HG03565 (cell line): Measurements from ENCODE around the gene CBLC.
"Not testable (repeated sequence)": the region's sequence is repeated elsewhere in the genome, so short reads cannot be mapped to it uniquely, and the experiment has no call there.

Experiments
- ATAC-seq: cut with Tn5 transposase; IDR thresholded peaks from one replicate; pipeline ENCODE4 v1.9.1; 2021; ENCODE audit warnings: mild to moderate bottlenecking, moderate library complexity; ENCODE audit not compliant: unreplicated experiment

CBLC gene

DNA sequence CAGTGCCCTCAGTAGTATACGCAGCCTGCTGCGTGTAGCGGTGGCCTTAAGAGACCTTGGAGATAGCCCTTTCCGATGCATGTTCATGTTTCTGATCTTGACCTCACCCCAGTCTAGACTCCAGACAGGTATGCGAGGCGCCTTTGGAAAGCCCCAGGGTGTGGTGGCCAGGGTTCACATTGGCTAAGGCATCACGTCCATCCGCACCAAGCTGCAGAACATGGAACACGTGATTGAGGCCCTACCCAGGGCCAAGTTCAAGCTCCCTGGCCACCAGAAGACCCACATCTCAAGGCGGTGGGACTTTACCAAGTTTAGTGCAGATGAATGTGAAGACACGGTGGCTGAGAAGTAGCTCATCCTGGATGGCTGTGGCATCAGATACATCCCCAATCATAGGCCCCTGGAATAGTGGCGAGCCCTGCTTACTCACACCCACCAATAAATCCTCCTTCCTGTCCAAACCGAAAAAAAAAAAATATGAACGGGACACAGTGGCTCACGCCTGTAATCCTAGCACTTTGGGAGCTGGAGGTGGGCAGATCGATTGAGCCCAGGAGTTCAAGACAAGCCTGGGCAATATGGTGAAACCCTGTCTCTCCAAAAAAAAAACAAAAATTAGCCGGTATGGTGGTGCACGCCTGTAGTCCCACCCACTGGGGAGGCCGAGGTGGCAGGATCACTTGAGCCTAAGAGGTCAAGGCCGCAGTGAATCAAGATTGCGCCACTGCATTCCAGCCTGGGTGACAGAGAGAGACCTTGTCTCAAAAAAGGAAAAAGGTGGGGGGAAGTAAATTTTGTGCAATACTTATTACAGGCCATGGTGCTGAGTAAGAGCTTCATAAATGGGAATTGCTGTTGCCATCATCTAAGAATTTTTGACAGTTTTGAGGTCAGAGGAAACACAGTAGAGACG lies 12.4 kb upstream of the CBLC start:
- no peak for ATAC-seq

DNA sequence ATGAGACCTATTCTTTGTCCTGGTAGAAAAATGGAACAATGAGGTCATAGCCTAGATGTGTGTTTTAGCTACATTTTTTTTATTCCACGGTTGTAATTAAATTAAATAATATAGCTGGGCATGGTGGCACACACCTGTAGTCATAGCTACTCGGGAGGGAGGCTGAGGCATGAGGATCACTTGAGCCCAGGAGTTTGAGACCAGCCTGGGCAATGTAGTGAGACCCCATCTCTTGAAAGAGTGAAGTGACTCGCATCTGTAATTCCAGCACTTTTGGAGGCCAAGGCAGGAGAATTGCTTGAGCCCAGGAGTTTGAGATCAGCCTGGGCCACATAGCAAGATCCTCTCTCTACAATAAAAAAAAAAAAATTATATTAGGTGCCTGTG lies 11.7 kb upstream of the CBLC start:
- ATAC-seq, result no peak

DNA sequence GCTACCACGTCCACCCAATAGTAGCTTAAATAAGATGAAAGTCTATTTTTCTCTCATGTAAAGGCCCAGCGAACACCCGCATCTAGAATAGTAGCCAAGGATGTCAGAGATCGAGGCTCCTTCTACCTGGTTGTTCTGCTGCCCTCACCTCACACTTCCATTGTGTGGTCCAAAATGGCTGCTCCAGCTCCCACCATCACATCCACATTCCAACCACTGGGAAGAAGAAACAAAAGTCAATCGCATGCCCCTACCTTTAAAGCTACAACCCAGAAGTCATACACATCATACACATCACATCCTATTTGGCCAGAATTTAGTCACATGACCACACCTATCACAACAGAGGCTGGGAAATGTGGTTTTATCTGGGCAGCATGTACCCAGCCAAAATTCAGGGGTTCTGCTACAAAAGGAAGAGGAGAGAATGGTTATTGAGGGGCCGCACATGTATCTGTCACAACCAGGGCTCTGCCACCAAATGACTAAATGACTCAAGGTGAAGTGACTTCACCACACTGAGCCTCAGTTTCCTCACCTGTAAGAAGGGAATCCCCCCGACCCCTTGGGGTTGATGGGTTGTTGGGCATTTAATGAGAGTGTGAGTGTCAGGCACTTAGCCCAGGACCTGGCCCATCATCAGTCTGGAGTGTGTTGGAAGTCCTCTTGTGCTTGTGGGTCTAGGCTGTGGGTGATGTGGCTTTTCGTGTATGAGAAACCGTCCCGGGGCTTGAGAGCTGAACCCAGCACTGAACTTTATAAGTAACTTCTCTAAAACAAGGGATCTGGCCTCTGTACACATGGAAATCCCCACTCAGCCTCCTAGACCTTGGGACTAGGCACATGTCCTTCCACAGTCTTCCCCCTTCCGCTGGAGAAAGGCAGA lies 10.2 kb upstream of the CBLC start:
- no peak for ATAC-seq

DNA sequence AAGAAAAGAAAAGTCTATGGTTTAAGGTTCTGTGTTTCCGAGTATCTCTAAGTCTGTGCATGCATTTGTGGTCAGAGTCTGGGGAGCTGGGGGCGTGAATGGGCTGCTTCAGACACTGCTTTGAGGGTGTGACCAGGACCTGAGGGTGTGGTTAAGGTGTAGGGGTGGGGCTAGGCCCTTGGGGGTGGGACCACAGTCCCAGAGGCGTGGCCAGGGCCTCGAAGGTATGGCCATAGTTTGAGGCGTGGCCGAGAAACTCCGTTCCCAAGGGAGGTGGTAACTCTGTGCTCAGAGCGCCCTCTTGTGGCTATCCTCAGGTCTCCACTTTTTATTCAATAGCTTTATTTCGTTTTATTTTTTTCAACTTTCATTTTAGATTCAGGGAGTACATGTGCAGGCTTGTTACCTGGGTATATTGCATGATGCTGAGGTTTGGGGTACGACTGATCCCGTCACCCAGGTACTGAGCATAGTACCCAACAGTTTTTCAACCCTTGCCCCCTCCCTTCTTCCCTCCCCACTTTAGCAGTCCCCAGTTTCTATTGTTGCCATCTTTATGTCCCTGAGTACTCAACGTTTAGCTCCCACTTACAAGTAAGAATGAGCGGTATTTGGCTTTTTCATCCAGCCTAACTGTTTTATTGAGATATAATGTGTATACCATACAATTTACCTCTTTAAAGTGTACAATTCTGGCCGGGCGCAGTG lies 7.0 kb upstream of the CBLC start:
- peak; percentile 98 for ATAC-seq

DNA sequence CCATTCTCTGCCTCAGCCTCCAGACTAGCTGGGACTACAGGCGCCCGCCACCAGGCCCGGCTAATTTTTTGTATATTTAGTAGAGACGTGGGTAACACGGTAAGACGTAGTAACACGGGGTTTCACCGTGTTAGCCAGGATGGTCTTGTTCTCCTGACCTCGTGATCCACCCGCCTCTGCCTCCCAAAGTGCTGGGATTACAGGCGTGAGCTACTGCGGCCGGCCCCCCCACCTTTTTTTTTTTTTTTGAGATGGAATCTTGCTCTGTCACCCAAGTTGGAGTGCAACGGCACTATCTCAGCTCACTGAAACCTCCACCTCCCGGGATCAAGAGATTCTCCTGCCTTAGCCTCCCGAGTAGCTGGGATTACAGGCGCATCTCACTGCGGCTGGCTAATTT lies 5.5 kb upstream of the CBLC start:
- ATAC-seq, result not testable (repeated sequence)

DNA sequence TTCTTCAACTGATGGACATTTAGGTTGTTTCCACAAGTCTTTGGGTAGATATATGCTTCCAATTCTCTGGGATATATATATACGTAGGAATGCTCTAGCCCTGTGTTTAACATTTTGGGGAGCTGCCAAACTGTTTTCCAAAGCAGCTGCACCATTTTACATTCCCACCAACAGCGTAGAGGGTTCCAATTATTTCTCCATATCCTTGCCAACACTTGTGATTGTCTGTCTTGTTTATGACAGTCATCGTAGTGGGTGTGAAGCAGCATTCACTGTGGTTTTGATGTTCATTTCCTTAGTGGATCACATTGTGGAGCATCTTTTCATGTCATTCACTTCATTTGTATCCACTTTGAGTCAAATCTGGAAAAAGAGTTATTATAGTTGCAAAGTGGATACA lies 4.7 kb upstream of the CBLC start:
- ATAC-seq, result no peak

DNA sequence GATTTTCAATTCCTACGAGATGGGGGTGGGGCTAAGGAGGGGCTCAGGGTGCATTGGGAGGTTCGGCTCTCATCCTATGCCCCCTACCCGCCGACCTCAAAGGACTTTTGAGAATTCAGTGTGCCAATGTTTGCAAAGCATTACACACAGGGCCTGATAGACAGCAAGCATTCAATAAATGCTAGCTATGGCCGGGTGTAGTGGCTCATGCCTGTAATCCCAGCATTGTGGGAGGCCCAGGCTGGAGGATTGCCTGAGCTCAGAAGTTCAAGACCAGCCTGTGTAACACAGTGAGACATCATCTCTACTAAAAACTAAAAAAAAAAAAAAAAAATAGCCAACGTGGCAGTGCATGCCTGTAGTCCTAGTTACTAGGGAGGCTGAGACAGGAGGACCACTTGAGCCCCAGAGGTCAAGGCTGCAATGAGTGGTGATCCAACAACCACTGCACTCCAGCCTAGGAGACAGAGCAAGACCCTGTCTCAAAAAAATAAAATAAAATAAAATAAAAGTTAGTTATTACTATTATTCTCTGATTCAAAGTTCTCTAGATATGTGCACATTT lies 1.9 kb upstream of the CBLC start:
- no peak for ATAC-seq

DNA sequence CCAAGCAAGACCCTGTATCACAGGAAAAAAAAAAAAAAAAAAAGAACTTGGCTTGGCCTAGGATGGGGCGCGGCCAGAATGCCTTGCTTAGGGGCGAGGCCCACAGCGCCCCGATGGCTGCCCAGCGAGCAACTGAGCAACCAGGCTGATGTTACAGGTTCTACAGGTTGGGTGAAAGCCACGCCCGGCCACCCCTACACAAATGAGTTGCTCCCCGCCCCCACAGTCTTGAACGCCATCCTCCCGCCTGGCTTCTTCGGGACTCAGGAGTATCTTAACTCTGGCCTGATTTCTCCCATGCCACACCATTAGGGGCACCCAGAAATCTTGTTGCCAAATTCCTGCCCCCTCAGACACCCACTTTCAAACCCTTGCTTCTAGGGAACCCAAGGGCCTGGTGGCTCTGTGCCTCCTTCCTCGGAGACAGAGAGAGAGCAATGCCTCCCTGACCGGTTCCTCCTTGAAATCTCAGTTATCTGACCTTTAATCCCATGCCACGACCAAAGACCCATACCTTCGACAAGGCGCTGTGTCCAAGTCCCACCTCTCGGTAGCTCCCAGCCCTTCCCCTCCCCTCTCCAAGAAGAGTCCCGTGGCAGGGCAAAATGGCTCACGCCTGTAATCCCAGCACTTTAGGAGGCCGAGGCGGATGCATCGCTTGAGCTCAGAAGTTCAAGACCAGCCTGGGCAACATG lies 1.1 kb upstream of the CBLC start:
- ATAC-seq, result no peak

DNA sequence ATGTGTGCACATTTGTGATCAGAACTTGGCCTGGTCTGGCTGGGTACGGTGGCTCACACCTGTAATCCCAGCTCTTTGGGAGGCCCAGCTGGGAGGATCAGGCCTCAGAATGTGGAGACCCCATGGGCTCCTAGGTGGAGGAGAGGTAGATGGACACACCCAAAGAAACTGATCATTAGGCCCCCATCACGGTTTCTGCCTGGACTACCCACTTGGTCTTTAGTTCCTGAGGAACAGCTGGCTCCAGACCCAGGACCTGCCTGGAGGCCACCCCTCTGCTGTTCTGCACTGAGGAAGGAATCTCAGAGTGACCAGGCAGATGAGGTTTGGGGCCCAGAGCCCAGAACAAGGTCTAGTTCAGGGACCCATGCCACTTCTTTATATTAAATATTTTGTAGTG lies 1.5 kb downstream of the CBLC start:
- no peak for ATAC-seq

DNA sequence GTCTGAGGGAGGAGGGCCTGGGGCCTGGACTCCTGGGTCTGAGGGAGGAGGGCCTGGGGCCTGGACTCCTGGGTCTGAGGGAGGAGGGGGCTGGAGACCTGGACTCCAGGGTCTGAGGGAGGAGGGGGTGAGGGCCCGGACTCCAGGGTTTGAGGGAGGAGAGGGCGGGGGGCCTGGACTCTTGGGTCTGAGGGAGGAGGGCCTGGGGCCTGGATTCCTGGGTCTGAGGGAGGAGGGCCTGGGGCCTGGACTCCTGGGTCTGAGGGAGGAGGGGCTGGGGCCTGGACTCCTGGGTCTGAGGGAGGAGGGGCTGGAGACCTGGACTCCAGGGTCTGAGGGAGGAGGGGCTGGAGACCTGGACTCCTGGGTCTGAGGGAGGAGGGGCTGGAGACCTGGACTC lies 4.0 kb downstream of the CBLC start:
- not testable (repeated sequence) for ATAC-seq

DNA sequence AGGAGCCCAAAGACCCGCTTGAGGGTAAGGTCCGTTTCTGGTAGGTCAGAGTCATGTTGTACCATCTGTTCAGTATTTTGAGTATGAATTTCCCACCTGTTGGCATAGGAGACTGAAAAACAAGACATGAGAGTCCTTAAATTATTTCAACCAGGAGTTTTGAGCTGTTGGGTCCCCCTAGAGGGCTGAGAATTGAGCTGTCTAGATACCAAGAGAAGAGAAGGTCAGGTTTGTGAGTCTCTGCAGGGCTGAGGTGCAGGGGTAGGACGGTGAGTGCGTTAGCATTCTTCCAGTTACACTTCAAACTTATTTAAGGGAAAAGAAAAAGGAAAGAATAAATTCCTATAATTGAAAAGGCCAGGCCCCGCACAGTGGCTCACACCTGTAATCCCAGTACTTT lies 5.0 kb downstream of the CBLC start:
- no peak for ATAC-seq

DNA sequence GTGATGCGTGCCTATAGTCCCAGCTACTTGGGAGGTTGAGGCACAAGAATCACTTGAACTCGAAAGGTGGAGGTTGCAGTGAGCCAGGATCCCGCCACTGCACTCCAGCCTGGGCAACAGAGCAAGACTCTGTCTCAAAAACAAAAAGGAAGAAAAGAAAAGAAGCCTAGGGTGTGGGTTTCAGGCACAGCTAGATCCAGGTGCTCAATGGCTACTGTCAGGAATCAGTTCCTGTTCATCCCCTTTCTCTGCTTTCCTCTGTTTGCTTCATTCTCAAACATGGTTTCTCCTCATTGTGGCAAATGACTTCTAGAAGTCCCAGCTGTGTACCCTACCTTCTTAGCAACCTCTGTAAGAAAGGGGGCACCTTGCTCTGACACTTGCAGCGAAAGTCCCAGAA lies 5.9 kb downstream of the CBLC start:
- no peak for ATAC-seq

DNA sequence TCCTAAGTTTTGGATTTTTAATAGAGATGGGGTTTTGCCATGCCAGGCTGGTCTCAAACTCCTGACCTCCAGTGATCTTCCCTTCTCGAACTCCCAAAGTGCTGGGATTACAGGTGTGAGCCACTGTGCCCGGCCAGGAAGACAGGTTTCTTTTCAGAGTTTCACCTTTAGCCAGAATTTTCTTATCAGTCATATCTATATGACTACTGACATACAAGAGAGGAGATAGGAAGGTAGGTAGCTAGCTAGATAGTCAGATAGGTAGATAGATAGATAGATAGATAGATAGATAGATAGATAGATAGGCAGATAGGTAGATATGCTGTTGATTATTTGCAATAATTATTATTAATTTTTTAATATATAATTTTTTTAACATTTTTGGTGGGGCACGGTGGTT lies 7.6 kb downstream of the CBLC start:
- ATAC-seq, result no peak

DNA sequence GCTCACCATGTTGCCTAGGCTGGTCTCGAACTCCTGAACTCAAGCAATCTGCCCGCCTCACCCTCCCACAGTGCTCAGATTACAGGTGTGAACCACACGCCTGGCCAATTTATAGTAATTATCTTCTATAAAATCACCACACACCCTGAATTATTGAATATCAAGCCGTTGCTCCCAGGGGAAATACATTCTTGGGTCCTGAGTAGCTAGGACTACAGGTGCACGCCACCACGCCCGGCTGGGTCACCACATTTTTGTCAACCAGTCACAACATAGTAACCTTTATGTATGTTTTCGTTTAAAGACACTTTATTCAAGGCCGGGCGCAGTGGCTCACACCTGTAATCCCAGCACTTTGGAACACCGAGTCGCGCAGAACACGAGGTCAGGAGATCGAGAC lies 8.3 kb downstream of the CBLC start:
- ATAC-seq, result no peak

DNA sequence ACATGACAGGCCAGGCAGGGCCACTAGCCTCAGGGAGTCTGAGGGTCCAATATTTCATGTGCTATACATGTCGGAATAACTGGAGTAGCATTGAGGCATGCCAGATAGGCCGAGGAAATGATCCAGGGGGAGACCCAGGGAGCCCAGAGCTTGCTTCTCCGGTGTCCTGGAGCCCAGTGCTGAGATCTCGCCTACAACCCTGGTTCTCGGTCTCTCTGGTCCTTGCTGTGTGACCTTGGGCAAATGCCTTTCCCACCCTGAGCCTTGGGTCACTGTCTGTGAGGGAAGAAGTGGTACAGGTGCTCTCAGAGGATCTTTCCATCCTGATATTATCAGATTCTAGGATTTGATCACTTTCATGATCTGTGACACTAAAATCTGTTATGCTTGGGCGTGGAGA lies 11.3 kb downstream of the CBLC start:
- no peak for ATAC-seq

DNA sequence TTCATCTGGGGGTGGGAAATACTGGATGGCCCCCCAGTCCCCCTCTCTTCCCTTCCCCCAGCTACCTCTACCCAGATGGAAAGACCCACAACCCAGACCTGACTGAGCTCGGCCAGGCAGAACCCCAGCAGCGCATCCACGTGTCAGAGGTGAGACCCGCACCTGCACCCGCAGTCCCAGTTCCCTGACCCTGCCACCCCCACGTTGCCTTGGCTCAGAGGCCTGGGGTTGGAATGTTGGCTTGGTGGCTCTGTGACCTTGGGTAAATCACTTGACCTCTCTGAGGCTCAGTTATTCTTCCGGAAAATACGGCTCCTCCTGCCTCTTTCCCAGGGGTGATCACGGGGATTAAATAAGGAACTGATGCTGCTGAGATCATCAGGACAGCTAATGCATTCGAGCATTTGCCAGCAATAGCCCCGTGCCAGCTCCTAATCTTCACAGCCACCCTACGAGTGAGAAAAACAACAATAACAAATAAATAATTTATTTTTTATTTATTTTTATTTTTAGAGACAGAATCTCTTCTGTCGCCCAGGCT lies 12.3 kb downstream of the CBLC start:
- no peak for ATAC-seq

DNA sequence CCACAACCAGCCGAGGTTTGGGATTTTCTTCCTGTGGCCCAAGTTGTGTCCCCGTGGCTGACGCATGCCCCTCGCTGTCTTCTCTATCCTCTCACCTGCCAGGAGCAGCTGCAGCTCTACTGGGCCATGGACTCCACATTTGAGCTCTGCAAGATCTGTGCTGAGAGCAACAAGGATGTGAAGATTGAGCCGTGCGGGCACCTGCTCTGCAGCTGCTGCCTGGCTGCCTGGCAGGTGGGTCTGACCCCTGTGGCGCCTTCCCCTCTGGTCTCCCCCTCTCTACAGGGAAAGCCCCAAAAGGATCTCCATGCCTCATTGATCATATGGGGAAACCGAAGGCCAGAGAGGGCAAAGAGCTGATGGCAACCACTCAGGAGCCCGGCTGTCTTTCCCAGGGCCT lies 14.6 kb downstream of the CBLC start:
- no peak for ATAC-seq

DNA sequence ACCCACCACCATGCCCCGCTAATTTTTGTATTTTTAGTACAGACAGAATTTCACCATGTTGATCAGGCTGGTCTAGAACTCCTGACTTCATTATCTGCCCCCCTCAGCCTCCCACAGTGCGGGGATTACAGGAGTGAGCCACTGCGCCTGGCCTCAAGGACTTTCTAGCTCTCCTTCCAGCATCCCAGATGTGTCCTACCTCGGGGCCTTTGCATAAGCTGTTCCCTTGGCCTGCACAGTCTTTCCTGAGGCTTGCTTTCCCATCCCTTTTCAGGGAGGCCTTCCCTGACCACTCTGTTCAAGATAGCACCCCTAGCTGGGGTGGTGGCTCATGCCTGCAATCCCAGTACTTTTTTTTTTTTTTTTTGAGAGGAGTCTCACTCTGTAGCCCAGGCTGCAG lies 16.9 kb downstream of the CBLC start:
- ATAC-seq, result no peak

DNA sequence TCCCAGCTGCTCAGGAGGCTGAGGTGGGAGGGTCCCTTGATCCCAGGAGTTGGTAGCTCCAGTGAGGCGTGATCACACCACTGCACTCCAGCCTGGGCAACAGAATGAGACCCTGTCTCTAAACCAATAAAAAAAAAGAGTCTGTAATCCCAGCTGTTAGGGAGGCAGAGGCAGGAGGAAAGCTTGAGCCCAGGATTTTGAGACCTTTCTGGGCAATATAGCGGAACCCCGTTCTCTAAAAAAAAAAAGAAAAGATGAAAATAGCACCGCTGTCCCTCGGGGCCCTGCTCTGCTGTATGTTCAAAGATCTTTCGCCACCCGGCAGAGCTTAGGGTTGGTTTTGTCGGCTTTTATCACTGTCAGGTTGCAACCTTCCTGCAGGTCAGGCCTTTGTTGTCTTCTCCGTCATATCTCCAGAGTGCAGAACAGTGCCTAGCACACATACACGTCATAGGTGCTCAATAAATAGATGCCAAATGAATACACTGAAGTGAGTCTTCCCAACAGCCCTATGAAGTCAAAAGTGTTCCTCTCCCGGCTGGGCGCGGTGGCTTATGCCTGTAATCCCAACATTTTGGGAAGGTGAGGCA lies 17.8 kb downstream of the CBLC start:
- no peak for ATAC-seq

DNA sequence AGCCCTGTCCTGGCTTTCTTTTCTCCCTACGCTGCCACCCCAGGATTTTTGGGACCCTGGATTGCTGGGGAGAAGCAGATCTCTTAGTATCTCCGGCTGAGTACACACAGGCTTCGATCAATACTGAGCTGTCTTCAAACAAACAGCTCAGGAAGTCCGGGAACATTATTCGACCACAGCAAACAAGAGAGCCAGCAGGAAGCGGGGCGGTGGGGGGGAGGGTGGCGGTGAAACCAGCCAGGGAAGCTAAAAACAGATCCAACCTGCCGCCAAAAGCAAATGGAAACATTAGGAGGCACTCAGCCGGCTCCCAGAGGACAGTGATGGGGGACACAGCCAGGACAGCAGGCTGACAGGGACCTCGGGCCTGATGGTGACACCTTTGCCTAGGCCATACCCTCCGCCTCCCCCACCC lies 19.0 kb downstream of the CBLC start:
- ATAC-seq, result no peak
